WTC11 (cell line): ENCODE measurements around the gene SNAPC1. TPM values are rescaled to one million over a fixed set of nuclear protein-coding genes. Genes with fewer than 3 reads are reported as not detected.

Experiments
- ATAC-seq: fragments of 200-7000 bp; cut with Tn5 transposase; 2 replicates; pipeline ENCODE4 v1.10.0; 2021; ENCODE audit warnings: mild to moderate bottlenecking, moderate library complexity
- CTCF ChIA-PET: fragments of 300-600 bp; sonication (Branson Sonifier 250); formaldehyde crosslinking; loops from one replicate; lab custom pipeline; 2021; ENCODE audit warnings: antibody characterized with exemption; lab: Charles Lee
- POLR2A ChIA-PET: fragments of 350-600 bp; sonication (Branson Sonifier 250); formaldehyde crosslinking; loops from one replicate; lab custom pipeline; 2021; ENCODE audit warnings: antibody characterized with exemption; lab: Charles Lee
- DNase-seq: peaks from one replicate; pipeline ENCODE4 v3.0.0; 2021; ENCODE audit warnings: low spot score
- H3K27ac Mint-ChIP-seq: 2 replicates; pipeline ENCODE4 v1.8.0; 2021; ENCODE audit warnings: mixed read lengths
- H3K27me3 Mint-ChIP-seq: 2 replicates; pipeline ENCODE4 v1.8.0; 2021; ENCODE audit warnings: low read depth, mild to moderate bottlenecking, moderate library complexity, mixed read lengths
- H3K36me3 Mint-ChIP-seq: 2 replicates; pipeline ENCODE4 v1.8.0; 2021; ENCODE audit warnings: mixed read lengths
- H3K4me1 Mint-ChIP-seq: 2 replicates; pipeline ENCODE4 v1.8.0; 2022; ENCODE audit warnings: mixed read lengths
- H3K4me3 Mint-ChIP-seq: 2 replicates; pipeline ENCODE4 v1.8.0; 2021; ENCODE audit warnings: mild to moderate bottlenecking, moderate library complexity, mixed read lengths
- H3K9me3 Mint-ChIP-seq: 2 replicates; pipeline ENCODE4 v1.8.0; 2021; ENCODE audit warnings: mixed read lengths
- AR ChIP-seq: fragments of 250-450 bp; sonication (Bioruptor Pico); IDR thresholded peaks from 2 replicates; pipeline ENCODE4 v1.9.0; 2021; ENCODE audit warnings: mild to moderate bottlenecking
- ATF6 ChIP-seq: sonication (generic); formaldehyde crosslinking; IDR thresholded peaks from 2 replicates; pipeline ENCODE4 v1.8.1; 2023; ENCODE audit warnings: mild to moderate bottlenecking, missing genetic modification reagents
- CBFB ChIP-seq: sonication (generic); formaldehyde crosslinking; IDR thresholded peaks from 2 replicates; pipeline ENCODE4 v1.8.1; 2022; ENCODE audit warnings: mild to moderate bottlenecking, low read depth, missing genetic modification reagents
- E2F4 ChIP-seq: sonication (generic); formaldehyde crosslinking; IDR thresholded peaks from 2 replicates; pipeline ENCODE4 v1.8.1; 2022; ENCODE audit warnings: low read depth, mild to moderate bottlenecking, moderate library complexity, missing genetic modification reagents, borderline replicate concordance
- EMX1 ChIP-seq: fragments of 250-450 bp; sonication (Bioruptor Pico); IDR thresholded peaks from 2 replicates; pipeline ENCODE4 v1.8.0; 2021; ENCODE audit warnings: mild to moderate bottlenecking
- ETV6 ChIP-seq: sonication (generic); formaldehyde crosslinking; IDR thresholded peaks from 2 replicates; pipeline ENCODE4 v1.8.1; 2022; ENCODE audit warnings: mild to moderate bottlenecking, missing genetic modification reagents
- FOXK1 ChIP-seq: sonication (generic); formaldehyde crosslinking; IDR thresholded peaks from 2 replicates; pipeline ENCODE4 v1.8.0; 2022; ENCODE audit warnings: mild to moderate bottlenecking, moderate library complexity, missing genetic modification reagents
- FOXP1 ChIP-seq: sonication (generic); formaldehyde crosslinking; IDR thresholded peaks from 2 replicates; pipeline ENCODE4 v1.8.0; 2022; ENCODE audit warnings: missing genetic modification reagents, mild to moderate bottlenecking, moderate library complexity, borderline replicate concordance
- IRF2 ChIP-seq: sonication (generic); formaldehyde crosslinking; IDR thresholded peaks from 2 replicates; pipeline ENCODE4 v1.8.0; 2022; ENCODE audit warnings: low read depth, missing genetic modification reagents, borderline replicate concordance
- NFATC4 ChIP-seq: fragments of 250-450 bp; sonication (Bioruptor Pico); IDR thresholded peaks from 2 replicates; pipeline ENCODE4 v1.9.0; 2021; ENCODE audit warnings: mild to moderate bottlenecking
- NFE2L1 ChIP-seq: sonication (generic); formaldehyde crosslinking; IDR thresholded peaks from 2 replicates; pipeline ENCODE4 v1.8.1; 2023; ENCODE audit warnings: missing genetic modification reagents
- OVOL2 ChIP-seq: fragments of 250-450 bp; sonication (Bioruptor Pico); IDR thresholded peaks from 2 replicates; pipeline ENCODE4 v1.9.0; 2021; ENCODE audit warnings: mild to moderate bottlenecking, borderline replicate concordance
- PRRX2 ChIP-seq: fragments of 250-450 bp; sonication (Bioruptor Pico); IDR thresholded peaks from 2 replicates; pipeline ENCODE4 v1.8.0; 2021; ENCODE audit warnings: mild to moderate bottlenecking
- SOX15 ChIP-seq: fragments of 250-450 bp; sonication (Bioruptor Pico); IDR thresholded peaks from 2 replicates; pipeline ENCODE4 v1.9.0; 2021; ENCODE audit warnings: mild to moderate bottlenecking
- USF2 ChIP-seq: sonication (generic); formaldehyde crosslinking; IDR thresholded peaks from 2 replicates; pipeline ENCODE4 v1.8.1; 2023; ENCODE audit warnings: mild to moderate bottlenecking, missing genetic modification reagents, moderate library complexity
- ZBTB21 ChIP-seq: sonication (generic); formaldehyde crosslinking; IDR thresholded peaks from 2 replicates; pipeline ENCODE4 v1.8.1; 2023; ENCODE audit warnings: mild to moderate bottlenecking, missing genetic modification reagents, borderline replicate concordance
- ZNF138 ChIP-seq: sonication (generic); formaldehyde crosslinking; conservative IDR thresholded peaks from 2 replicates; pipeline ENCODE4 v1.8.1; 2022; ENCODE audit warnings: mild to moderate bottlenecking, moderate library complexity, missing genetic modification reagents
- ZNF396 ChIP-seq: fragments of 250-450 bp; sonication (Bioruptor Pico); IDR thresholded peaks from 2 replicates; pipeline ENCODE4 v1.8.0; 2021; ENCODE audit warnings: mild to moderate bottlenecking, moderate library complexity, borderline replicate concordance
- ZNF425 ChIP-seq: fragments of 250-450 bp; sonication (Bioruptor Pico); conservative IDR thresholded peaks from 2 replicates; pipeline ENCODE4 v1.9.0; 2021; ENCODE audit warnings: mild to moderate bottlenecking
- ZNF532 ChIP-seq: fragments of 250-450 bp; sonication (Bioruptor Pico); IDR thresholded peaks from 2 replicates; pipeline ENCODE4 v1.9.0; 2021; ENCODE audit warnings: mild to moderate bottlenecking, borderline replicate concordance
- total RNA-seq: library from RNA; stranded (reverse); gene quantifications from 3 replicates; pipeline ENCODE4 v1.2.3, GENCODE V29; 2021
- TF ChIP-seq, protein P1 (sequence below): sonication (generic); formaldehyde crosslinking; IDR thresholded peaks from 2 replicates; pipeline ENCODE4 v1.8.1; 2022; ENCODE audit warnings: mild to moderate bottlenecking, moderate library complexity, missing genetic modification reagents

Gene SNAPC1
- total RNA-seq, 1 experiment from 2014 or later, result 9.5 TPM

GRCh38 chr14:61720294-61720661, 41.9 kb upstream of the SNAPC1 start:
- TF ChIP-seq USF2 (CRISPR knock-in tag) (no peak), ZNF425 (CRISPR knock-in tag) (no peak)
- TF ChIP-seq, all 79 proteins: peak for 0
- Mint-ChIP-seq H3K27me3 (no peaks in the 10 kb centered on the region), H3K27ac (peak overlapping the region; percentile 43; the same call in 1 of the 2 replicates), H3K9me3 (no peaks in the 10 kb centered on the region), H3K36me3 (peaks cover 28% of the 10 kb centered on the region), H3K4me1 (peaks cover 50% of the 10 kb centered on the region), H3K4me3 (no peak overlapping the region)
- ChIA-PET POLR2A (interaction anchor here (1.2 to 1.9 kb wide), 2 partner anchors 25 to 42 kb away, joined by 3 to 4 read pairs; partner anchors contain the start of genes HIF1A and SNAPC1), CTCF (interaction anchor here (0.8 to 1.1 kb wide), 2 partner anchors 112 to 140 kb away, joined by 3 read pairs; no protein-coding TSS in a partner anchor)
- DNase-seq (no peak), ATAC-seq (no peak)

DNA sequence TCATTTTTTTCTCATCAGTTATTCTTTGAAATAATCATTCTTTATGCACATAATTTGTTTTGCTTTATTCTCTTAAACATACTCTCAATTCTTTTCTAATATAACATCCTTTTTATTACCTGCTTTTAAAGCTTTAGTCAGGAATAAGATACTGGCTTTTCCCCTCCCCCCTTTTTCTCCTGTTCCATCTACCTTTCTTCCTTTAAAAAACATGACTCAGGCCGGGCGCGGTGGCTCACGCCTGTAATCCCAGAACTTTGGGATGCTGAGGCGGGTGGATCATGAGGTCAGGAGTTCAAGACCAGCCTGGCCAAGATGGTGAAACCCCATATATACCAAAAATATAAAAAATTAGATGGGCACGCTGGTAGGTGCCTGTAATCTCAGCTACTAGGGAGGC, 41.5 kb upstream of the SNAPC1 start:
- ChIA-PET POLR2A (interaction anchor here (1.2 kb wide), 1 partner anchor 26 kb away, joined by 3 read pairs; the partner anchor contains the start of gene HIF1A), CTCF (no interaction called here)
- ATAC-seq (no peak), DNase-seq (no peak)
- no peak for TF ChIP-seq IRF2 (CRISPR knock-in tag)
- TF ChIP-seq ZNF138 (CRISPR knock-in tag), result no peak
- no peak for TF ChIP-seq ZNF396 (CRISPR knock-in tag)
- no peak for TF ChIP-seq NFATC4 (CRISPR knock-in tag)
- TF ChIP-seq CBFB (CRISPR knock-in tag), result no peak
- no peak for TF ChIP-seq ETV6 (CRISPR knock-in tag)
- no peak for TF ChIP-seq E2F4 (CRISPR knock-in tag)
- no peak for TF ChIP-seq ZBTB21 (CRISPR knock-in tag)
- TF ChIP-seq AR (CRISPR knock-in tag), result no peak
- no peak for TF ChIP-seq EMX1 (CRISPR knock-in tag)
- TF ChIP-seq SOX15 (CRISPR knock-in tag), result no peak
- TF ChIP-seq, protein P1, sequence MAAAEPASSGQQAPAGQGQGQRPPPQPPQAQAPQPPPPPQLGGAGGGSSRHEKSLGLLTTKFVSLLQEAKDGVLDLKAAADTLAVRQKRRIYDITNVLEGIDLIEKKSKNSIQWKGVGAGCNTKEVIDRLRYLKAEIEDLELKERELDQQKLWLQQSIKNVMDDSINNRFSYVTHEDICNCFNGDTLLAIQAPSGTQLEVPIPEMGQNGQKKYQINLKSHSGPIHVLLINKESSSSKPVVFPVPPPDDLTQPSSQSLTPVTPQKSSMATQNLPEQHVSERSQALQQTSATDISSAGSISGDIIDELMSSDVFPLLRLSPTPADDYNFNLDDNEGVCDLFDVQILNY, result no peak
- no peak for TF ChIP-seq ZNF532 (CRISPR knock-in tag)
- no peak for TF ChIP-seq NFE2L1
- no peak for TF ChIP-seq FOXP1
- TF ChIP-seq PRRX2 (CRISPR knock-in tag), result no peak
- TF ChIP-seq ATF6 (CRISPR knock-in tag), result no peak
- TF ChIP-seq FOXK1 (CRISPR knock-in tag), result no peak
- no peak for TF ChIP-seq OVOL2 (CRISPR knock-in tag)
- Mint-ChIP-seq H3K27ac (no peak overlapping the region), H3K27me3 (no peaks in the 10 kb centered on the region), H3K4me1 (peaks cover 48% of the 10 kb centered on the region), H3K9me3 (no peaks in the 10 kb centered on the region), H3K36me3 (peaks cover 28% of the 10 kb centered on the region), H3K4me3 (no peak overlapping the region)
